Measurements from ENCODE around the gene LRRC7.

The LRRC7 gene

DNA sequence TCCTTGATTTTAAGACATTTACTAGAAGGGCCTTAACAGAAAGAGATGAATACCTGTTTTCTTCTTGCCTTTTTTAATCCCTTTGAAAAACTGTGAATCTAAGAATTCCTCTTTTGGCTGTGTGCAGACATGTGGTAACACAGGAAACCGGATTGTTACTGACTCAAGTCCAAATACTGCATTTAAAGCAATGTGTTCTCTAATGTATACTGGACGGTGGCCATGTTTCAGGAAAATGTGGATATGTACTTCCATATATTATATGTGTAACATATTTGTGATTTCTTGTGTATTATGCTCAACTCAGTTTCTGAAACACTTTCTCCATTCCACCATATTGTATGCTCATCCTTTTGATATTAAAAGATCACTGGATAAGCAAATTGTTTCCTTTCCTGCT, 185.1 kb downstream of the LRRC7 start:
- H3K9me3 ChIP-seq (ENCODE audit: insufficient read depth, low read length, severe bottlenecking), result no peaks in the 10 kb centered on the region
- no peaks in the 10 kb centered on the region for H3K4me1 ChIP-seq (ENCODE audit: insufficient read depth, low read length)
- no peak overlapping the region for H3K4me3 ChIP-seq (ENCODE audit: low read depth in 1 of 2, low read length in 2 of 2)
- TF ChIP-seq EZH2 (IDR thresholded peaks at IDR 0.05; ENCODE audit: borderline replicate concordance, low read depth, low read length, severe bottlenecking), result no peak
- TF ChIP-seq, protein P1, sequence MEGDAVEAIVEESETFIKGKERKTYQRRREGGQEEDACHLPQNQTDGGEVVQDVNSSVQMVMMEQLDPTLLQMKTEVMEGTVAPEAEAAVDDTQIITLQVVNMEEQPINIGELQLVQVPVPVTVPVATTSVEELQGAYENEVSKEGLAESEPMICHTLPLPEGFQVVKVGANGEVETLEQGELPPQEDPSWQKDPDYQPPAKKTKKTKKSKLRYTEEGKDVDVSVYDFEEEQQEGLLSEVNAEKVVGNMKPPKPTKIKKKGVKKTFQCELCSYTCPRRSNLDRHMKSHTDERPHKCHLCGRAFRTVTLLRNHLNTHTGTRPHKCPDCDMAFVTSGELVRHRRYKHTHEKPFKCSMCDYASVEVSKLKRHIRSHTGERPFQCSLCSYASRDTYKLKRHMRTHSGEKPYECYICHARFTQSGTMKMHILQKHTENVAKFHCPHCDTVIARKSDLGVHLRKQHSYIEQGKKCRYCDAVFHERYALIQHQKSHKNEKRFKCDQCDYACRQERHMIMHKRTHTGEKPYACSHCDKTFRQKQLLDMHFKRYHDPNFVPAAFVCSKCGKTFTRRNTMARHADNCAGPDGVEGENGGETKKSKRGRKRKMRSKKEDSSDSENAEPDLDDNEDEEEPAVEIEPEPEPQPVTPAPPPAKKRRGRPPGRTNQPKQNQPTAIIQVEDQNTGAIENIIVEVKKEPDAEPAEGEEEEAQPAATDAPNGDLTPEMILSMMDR (IDR thresholded peaks at IDR 0.05; ENCODE audit: borderline replicate concordance, extremely low read depth, low read length, poor library complexity, severe bottlenecking), result no peak
- H3K9ac ChIP-seq (ENCODE audit: low read depth, low read length), result no peak overlapping the region
- H3K27ac ChIP-seq (ENCODE audit: low read length), result no peak overlapping the region
- no peak for DNase-seq
- no peaks in the 10 kb centered on the region for H3K36me3 ChIP-seq (ENCODE audit: insufficient read depth, low read length)
- ATAC-seq (ENCODE audit: insufficient read depth, low read depth), result no peak
- H4K20me1 ChIP-seq (ENCODE audit: insufficient read depth, low read length), result no peaks in the 10 kb centered on the region
- H3K79me2 ChIP-seq (ENCODE audit: insufficient read depth, low read length), result no peaks in the 10 kb centered on the region
- no peaks in the 10 kb centered on the region for H3K27me3 ChIP-seq (ENCODE audit: insufficient read depth, low read length, poor library complexity)
- no peak overlapping the region for H2AFZ ChIP-seq (ENCODE audit: low read depth, low read length)
- no peak overlapping the region for H3K4me2 ChIP-seq (ENCODE audit: insufficient read depth, low read length)

DNA sequence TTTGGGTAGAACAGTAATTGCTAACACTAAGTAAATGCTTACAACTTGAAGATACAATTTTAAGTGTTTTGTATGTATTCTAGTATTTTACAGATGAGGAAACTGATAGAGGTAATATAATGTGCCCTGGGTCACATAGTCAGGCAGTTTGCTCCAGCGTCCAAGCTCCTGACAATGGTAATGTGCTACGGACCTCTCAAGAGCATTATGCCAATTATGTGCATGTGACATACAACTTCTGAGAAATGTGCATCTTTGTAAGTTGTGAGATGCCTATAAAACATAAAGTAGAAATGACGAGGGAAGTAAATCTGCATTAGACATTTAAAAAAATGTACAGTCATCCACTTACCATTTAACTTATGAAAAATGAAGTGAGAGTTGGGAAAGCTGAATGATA, 186.8 kb downstream of the LRRC7 start:
- H2AFZ ChIP-seq (ENCODE audit: low read depth, low read length), result no peak overlapping the region
- no peaks in the 10 kb centered on the region for H3K27me3 ChIP-seq (ENCODE audit: insufficient read depth, low read length, poor library complexity)
- no peak overlapping the region for H3K27ac ChIP-seq (ENCODE audit: low read length)
- H4K20me1 ChIP-seq (ENCODE audit: insufficient read depth, low read length), result no peaks in the 10 kb centered on the region
- no peak overlapping the region for H3K4me3 ChIP-seq (ENCODE audit: low read depth in 1 of 2, low read length in 2 of 2)
- H3K4me2 ChIP-seq (ENCODE audit: insufficient read depth, low read length), result no peak overlapping the region
- H3K9ac ChIP-seq (ENCODE audit: low read depth, low read length), result no peak overlapping the region
- H3K4me1 ChIP-seq (ENCODE audit: insufficient read depth, low read length), result no peaks in the 10 kb centered on the region
- no peaks in the 10 kb centered on the region for H3K36me3 ChIP-seq (ENCODE audit: insufficient read depth, low read length)
- TF ChIP-seq, protein P1 (IDR thresholded peaks at IDR 0.05; ENCODE audit: borderline replicate concordance, extremely low read depth, low read length, poor library complexity, severe bottlenecking), result no peak
- no peak for TF ChIP-seq EZH2 (IDR thresholded peaks at IDR 0.05; ENCODE audit: borderline replicate concordance, low read depth, low read length, severe bottlenecking)
- ATAC-seq (ENCODE audit: insufficient read depth, low read depth), result no peak
- no peaks in the 10 kb centered on the region for H3K9me3 ChIP-seq (ENCODE audit: insufficient read depth, low read length, severe bottlenecking)
- no peaks in the 10 kb centered on the region for H3K79me2 ChIP-seq (ENCODE audit: insufficient read depth, low read length)
- no peak for DNase-seq

GRCh38 chr1:69755647-69756046, 187.9 kb downstream of the LRRC7 start:
- H3K4me1 ChIP-seq (ENCODE audit: insufficient read depth, low read length), result no peaks in the 10 kb centered on the region
- no peak overlapping the region for H3K4me2 ChIP-seq (ENCODE audit: insufficient read depth, low read length)
- H3K79me2 ChIP-seq (ENCODE audit: insufficient read depth, low read length), result no peaks in the 10 kb centered on the region
- H3K9me3 ChIP-seq (ENCODE audit: insufficient read depth, low read length, severe bottlenecking), result no peaks in the 10 kb centered on the region
- H3K9ac ChIP-seq (ENCODE audit: low read depth, low read length), result no peak overlapping the region
- DNase-seq (no peak), ATAC-seq (ENCODE audit: insufficient read depth, low read depth) (no peak)
- no peak overlapping the region for H3K27ac ChIP-seq (ENCODE audit: low read length)
- no peaks in the 10 kb centered on the region for H3K27me3 ChIP-seq (ENCODE audit: insufficient read depth, low read length, poor library complexity)
- H4K20me1 ChIP-seq (ENCODE audit: insufficient read depth, low read length), result no peaks in the 10 kb centered on the region
- TF ChIP-seq, protein P1 (IDR thresholded peaks at IDR 0.05; ENCODE audit: borderline replicate concordance, extremely low read depth, low read length, poor library complexity, severe bottlenecking), result no peak
- no peak for TF ChIP-seq EZH2 (IDR thresholded peaks at IDR 0.05; ENCODE audit: borderline replicate concordance, low read depth, low read length, severe bottlenecking)
- H3K36me3 ChIP-seq (ENCODE audit: insufficient read depth, low read length), result no peaks in the 10 kb centered on the region
- H3K4me3 ChIP-seq (ENCODE audit: low read depth in 1 of 2, low read length in 2 of 2), result no peak overlapping the region
- no peak overlapping the region for H2AFZ ChIP-seq (ENCODE audit: low read depth, low read length)

DNA sequence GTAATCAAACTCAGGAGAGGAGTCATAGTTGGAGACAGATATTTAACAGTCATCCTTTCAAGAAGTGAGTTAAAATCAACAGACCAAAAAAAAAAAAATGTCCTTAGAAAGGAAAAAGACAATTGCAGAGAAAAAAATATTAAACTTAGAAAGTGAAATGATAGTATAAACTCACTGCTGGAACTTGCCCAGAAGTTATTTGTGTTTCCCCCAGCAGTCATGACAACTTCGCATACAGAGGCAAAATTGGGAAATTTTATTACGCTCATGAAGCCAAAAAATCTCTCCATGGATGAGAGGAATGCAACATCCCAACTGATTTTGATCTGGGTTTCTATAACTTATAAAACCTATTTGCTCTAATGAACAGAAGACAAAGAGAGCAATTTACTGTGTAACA, 198.2 kb downstream of the LRRC7 start:
- H3K36me3 ChIP-seq (ENCODE audit: insufficient read depth, low read length), result no peaks in the 10 kb centered on the region
- no peak overlapping the region for H3K27ac ChIP-seq (ENCODE audit: low read length)
- H3K79me2 ChIP-seq (ENCODE audit: insufficient read depth, low read length), result no peaks in the 10 kb centered on the region
- H3K27me3 ChIP-seq (ENCODE audit: insufficient read depth, low read length, poor library complexity), result no peaks in the 10 kb centered on the region
- no peak overlapping the region for H3K4me2 ChIP-seq (ENCODE audit: insufficient read depth, low read length)
- DNase-seq (no peak), ATAC-seq (ENCODE audit: insufficient read depth, low read depth) (no peak)
- TF ChIP-seq EZH2 (IDR thresholded peaks at IDR 0.05; ENCODE audit: borderline replicate concordance, low read depth, low read length, severe bottlenecking), result no peak
- TF ChIP-seq, protein P1 (IDR thresholded peaks at IDR 0.05; ENCODE audit: borderline replicate concordance, extremely low read depth, low read length, poor library complexity, severe bottlenecking), result no peak
- H3K4me1 ChIP-seq (ENCODE audit: insufficient read depth, low read length), result no peaks in the 10 kb centered on the region
- H2AFZ ChIP-seq (ENCODE audit: low read depth, low read length), result no peak overlapping the region
- no peaks in the 10 kb centered on the region for H3K9me3 ChIP-seq (ENCODE audit: insufficient read depth, low read length, severe bottlenecking)
- no peaks in the 10 kb centered on the region for H4K20me1 ChIP-seq (ENCODE audit: insufficient read depth, low read length)
- H3K4me3 ChIP-seq (ENCODE audit: low read depth in 1 of 2, low read length in 2 of 2), result no peak overlapping the region
- no peak overlapping the region for H3K9ac ChIP-seq (ENCODE audit: low read depth, low read length)

Data from DND-41 (cell line).